Endothelial cell of umbilical vein (primary cell): ENCODE results near the gene WASF2. TPM values are rescaled to one million over a fixed set of nuclear protein-coding genes. Genes with fewer than 3 reads are reported as not detected.

ENCODE experiments used
- BruUV-seq: library from RNA; stranded (reverse); fragments of 400-500 nt; replicated peaks from 2 replicates; lab custom pipeline; 2021; lab: Mats Ljungman, UMichigan
- CTCF ChIA-PET: fragments of 300-600, 350-600 bp; sonication (Branson Sonifier 250); formaldehyde crosslinking; loops from one replicate; lab custom pipeline; 2021; ENCODE audit warnings: antibody characterized with exemption, inconsistent platforms; lab: Charles Lee
- POLR2A ChIA-PET: fragments of 300-600, 350-600 bp; sonication (Branson Sonifier 250); formaldehyde crosslinking; loops from one replicate; lab custom pipeline; 2021; ENCODE audit warnings: antibody characterized with exemption, inconsistent platforms; lab: Charles Lee
- DNase-seq: peaks from one replicate; pipeline ENCODE4 v3.0.0-alpha.2; 2011; ENCODE audit warnings: low read depth, low spot score
- FAIRE-seq: peaks from 2 replicates; lab custom pipeline; 2011; peaks lifted over from hg19 to GRCh38; lab: Jason Lieb, UNC
- H2AFZ ChIP-seq: 2 replicates; pipeline ENCODE4 v1.6.0; 2012; ENCODE audit warnings: low read depth, low read length, control low read depth, inconsistent platforms
- H3K27ac ChIP-seq: 2 replicates; pipeline ENCODE4 v1.5.1; 2011; ENCODE audit warnings: low read depth, mild to moderate bottlenecking, control low read depth, low read length, moderate library complexity; ENCODE audit not compliant: insufficient read depth
- H3K27me3 ChIP-seq, 2 experiments: 2 replicates each; pipeline versions ENCODE4 v1.6.0 to v1.6.1; 2011; ENCODE audit warnings: low read length in 2 of 2, mixed read lengths in 1 of 2; ENCODE audit not compliant: control insufficient read depth in 2 of 2, insufficient read depth in 2 of 2
- H3K36me3 ChIP-seq, 2 experiments: 2 replicates in 1 of 2; 3 replicates in 1 of 2; pipeline ENCODE4 v1.5.1; 2011; ENCODE audit warnings: low read length in 2 of 2, mild to moderate bottlenecking in 1 of 2, moderate library complexity in 1 of 2; ENCODE audit not compliant: control insufficient read depth in 2 of 2, insufficient read depth in 2 of 2; ENCODE audit errors: extremely low read depth in 1 of 2
- H3K4me1 ChIP-seq: 3 replicates; pipeline ENCODE4 v1.5.1; 2011; ENCODE audit warnings: mild to moderate bottlenecking, low read length; ENCODE audit not compliant: control insufficient read depth, insufficient read depth; ENCODE audit errors: extremely low read depth
- H3K4me2 ChIP-seq: 2 replicates; pipeline ENCODE4 v1.6.1; 2011; ENCODE audit warnings: low read length, control low read depth, mixed read lengths; ENCODE audit not compliant: insufficient read depth
- H3K4me3 ChIP-seq, 3 experiments: fragments of 200-600 bp in 1 of 3; sonication (generic), shearing (Covaris generic) in 1 of 3; replicated peaks in 1 of 3; 2 replicates each; pipeline ENCODE4 v1.5.1; 2011 to 2016; ENCODE audit warnings: control low read depth in 3 of 3, low read length in 3 of 3, mild to moderate bottlenecking in 2 of 3, inconsistent platforms in 1 of 3, low read depth in 1 of 3, moderate library complexity in 1 of 3; ENCODE audit not compliant: insufficient read depth in 1 of 3
- H3K79me2 ChIP-seq: 2 replicates; pipeline ENCODE4 v1.6.0; 2012; ENCODE audit warnings: low read length, inconsistent platforms; ENCODE audit not compliant: control insufficient read depth, insufficient read depth
- H3K9ac ChIP-seq: replicated peaks from 2 replicates; pipeline ENCODE3; 2011; ENCODE audit warnings: low read length, control low read depth; ENCODE audit not compliant: insufficient read depth; ENCODE audit errors: extremely low read depth
- H3K9me1 ChIP-seq: replicated peaks from 3 replicates; pipeline ENCODE4 v1.6.0; 2011; ENCODE audit warnings: mild to moderate bottlenecking, low read length; ENCODE audit not compliant: control insufficient read depth, insufficient read depth; ENCODE audit errors: extremely low read depth
- H3K9me3 ChIP-seq: replicated peaks from 2 replicates; pipeline ENCODE4 v1.5.1; 2012; ENCODE audit warnings: low read length, inconsistent platforms; ENCODE audit not compliant: control insufficient read depth, insufficient read depth
- H4K20me1 ChIP-seq: replicated peaks from 2 replicates; pipeline ENCODE3; 2011; ENCODE audit warnings: mild to moderate bottlenecking, low read length; ENCODE audit not compliant: control insufficient read depth, insufficient read depth; ENCODE audit errors: extremely low read depth
- EZH2 ChIP-seq: IDR thresholded peaks from 2 replicates; pipeline ENCODE4 v1.6.1; 2012; ENCODE audit warnings: borderline replicate concordance, low read depth, mild to moderate bottlenecking, moderate library complexity, low read length, inconsistent platforms; ENCODE audit not compliant: severe bottlenecking
- FOS ChIP-seq: IDR thresholded peaks from 2 replicates; pipeline ENCODE4 v1.6.1; 2011; ENCODE audit warnings: mild to moderate bottlenecking, low read length, moderate library complexity, borderline replicate concordance; ENCODE audit not compliant: insufficient read depth
- GATA2 ChIP-seq: IDR thresholded peaks from 2 replicates; pipeline ENCODE4 v1.7.0; 2011; ENCODE audit warnings: low read depth, mild to moderate bottlenecking, moderate library complexity, mixed read lengths, low read length; ENCODE audit not compliant: insufficient read length, insufficient read depth
- JUN ChIP-seq: IDR thresholded peaks from 2 replicates; pipeline ENCODE4 v1.6.1; 2011; ENCODE audit warnings: borderline replicate concordance, low read depth; ENCODE audit not compliant: insufficient read length, insufficient read depth
- MAX ChIP-seq: IDR thresholded peaks from 2 replicates; pipeline ENCODE4 v1.6.1; 2011; ENCODE audit not compliant: insufficient read depth, insufficient read length
- MYC ChIP-seq: IDR thresholded peaks from one replicate; pipeline ENCODE4 v1.6.1; 2011; ENCODE audit warnings: mild to moderate bottlenecking, low read depth, low read length
- POLR2A ChIP-seq: IDR thresholded peaks from 2 replicates; pipeline ENCODE4 v1.6.1; 2012; ENCODE audit warnings: low read depth, mild to moderate bottlenecking, control low read depth, low read length
- dilution Hi-C: fragments of 300-500 bp; cut with MboI; formaldehyde crosslinking; loops from one replicate; pipeline ENCODE4 v1.15.0; 2019; ENCODE audit warnings: low sequenced_read_pairs; ENCODE audit not compliant: extremely low pct_ligation_motif_present
- intact Hi-C: fragments of 100-400 bp; cut with micrococcal nuclease; formaldehyde crosslinking; loops from one replicate; pipeline ENCODE4 v1.10.0; 2022
- polyA plus RNA-seq, 4 experiments: library from polyadenylated mRNA; depleted of rRNA in 3 of 4; stranded (reverse) in 3 of 4; unstranded in 1 of 4; fragments of >200 nt; gene quantifications; 2 replicates each; pipeline versions ENCODE4 v1.2.1 to v1.2.3, GENCODE V29; 2011 to 2012; ENCODE audit warnings: missing spikeins in 1 of 4
- total RNA-seq: library from RNA; stranded (reverse); gene quantifications from 2 replicates; pipeline ENCODE4 v1.2.3, GENCODE V29; 2021
- TF ChIP-seq, protein P1 (sequence below), 2 donors: IDR thresholded peaks; 1 replicate in 1 of 2; 2 replicates in 1 of 2; pipeline ENCODE4 v1.5.1; 2011; ENCODE audit warnings: low read length in 2 of 2, mild to moderate bottlenecking in 2 of 2, moderate library complexity in 2 of 2, control low read depth in 1 of 2, inconsistent platforms in 1 of 2, low read depth in 1 of 2; ENCODE audit not compliant: insufficient read depth in 1 of 2; ENCODE audit errors: extremely low read depth in 1 of 2

Gene WASF2
- total and polyA plus RNA-seq, 2 donors (not counting 3 experiments of a cell fraction or from before 2014, with no cell fraction given) = 76.9 to 172 TPM

DNA sequence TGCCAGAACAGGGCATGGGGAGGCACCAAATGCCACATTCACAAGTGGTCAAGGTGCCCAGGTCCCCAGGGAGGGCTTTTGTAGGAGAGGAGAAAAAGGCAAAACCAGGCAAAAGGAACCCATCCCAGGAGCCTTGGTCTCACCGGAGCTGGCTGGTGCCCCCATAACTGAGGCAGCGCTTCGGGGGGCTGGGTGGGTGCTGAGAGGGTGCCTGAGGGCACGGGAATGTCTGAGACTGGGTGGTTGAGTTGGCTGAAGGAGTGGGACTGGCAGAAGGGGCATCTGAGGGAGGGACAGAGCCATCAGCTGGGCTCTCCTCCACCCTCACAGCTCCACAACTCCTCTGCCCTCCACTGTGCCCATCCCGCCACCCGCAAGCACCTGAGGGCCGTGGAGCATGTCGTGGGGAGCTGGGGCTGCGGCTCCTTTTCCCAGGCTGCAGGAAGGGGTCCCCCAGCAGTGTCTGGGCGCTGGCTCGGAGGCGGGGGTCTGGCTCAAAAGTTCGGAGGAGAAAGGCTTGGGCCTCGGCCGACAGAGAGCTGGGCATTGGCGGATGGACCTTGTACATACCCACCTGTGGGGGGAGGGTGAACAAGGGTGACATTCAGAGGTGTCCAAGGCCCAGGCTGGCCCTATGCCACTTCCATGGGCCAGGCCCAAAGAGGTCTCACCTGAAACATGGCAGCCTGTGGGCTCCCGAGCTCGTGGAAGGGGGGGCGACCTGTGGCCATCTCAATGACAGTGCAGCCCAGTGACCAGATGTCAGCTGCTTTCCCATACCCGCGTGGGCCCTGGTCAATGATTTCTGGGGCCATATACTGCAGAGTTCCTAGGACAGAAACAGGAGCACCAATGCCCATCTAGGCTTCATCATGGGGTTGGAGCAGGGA is 131.7 kb downstream of the WASF2 start:
- ChIA-PET CTCF (interaction anchor here (0.6 to 5.5 kb wide), 29 partner anchors 8 to 305 kb away, joined by 3 to 54 read pairs (median 5); partner anchors contain the start of genes CD164L2, FCN3, GPR3 and MAP3K6), POLR2A (interaction anchor here (0.6 kb wide), 1 partner anchor 355 kb away, joined by 4 read pairs; no protein-coding TSS in a partner anchor)
- BruUV-seq = no TSS peak
- peaks cover 0 to 4% of the 10 kb centered on the region in 2 experiments for H3K36me3 ChIP-seq
- H3K4me3 ChIP-seq = no peak overlapping the region
- no peaks in the 10 kb centered on the region for H4K20me1 ChIP-seq
- TF ChIP-seq MAX (no peak), GATA2 (no peak), FOS (no peak), JUN (no peak), POLR2A (no peak), EZH2 (no peak), MYC (no peak)
- TF ChIP-seq, protein P1, sequence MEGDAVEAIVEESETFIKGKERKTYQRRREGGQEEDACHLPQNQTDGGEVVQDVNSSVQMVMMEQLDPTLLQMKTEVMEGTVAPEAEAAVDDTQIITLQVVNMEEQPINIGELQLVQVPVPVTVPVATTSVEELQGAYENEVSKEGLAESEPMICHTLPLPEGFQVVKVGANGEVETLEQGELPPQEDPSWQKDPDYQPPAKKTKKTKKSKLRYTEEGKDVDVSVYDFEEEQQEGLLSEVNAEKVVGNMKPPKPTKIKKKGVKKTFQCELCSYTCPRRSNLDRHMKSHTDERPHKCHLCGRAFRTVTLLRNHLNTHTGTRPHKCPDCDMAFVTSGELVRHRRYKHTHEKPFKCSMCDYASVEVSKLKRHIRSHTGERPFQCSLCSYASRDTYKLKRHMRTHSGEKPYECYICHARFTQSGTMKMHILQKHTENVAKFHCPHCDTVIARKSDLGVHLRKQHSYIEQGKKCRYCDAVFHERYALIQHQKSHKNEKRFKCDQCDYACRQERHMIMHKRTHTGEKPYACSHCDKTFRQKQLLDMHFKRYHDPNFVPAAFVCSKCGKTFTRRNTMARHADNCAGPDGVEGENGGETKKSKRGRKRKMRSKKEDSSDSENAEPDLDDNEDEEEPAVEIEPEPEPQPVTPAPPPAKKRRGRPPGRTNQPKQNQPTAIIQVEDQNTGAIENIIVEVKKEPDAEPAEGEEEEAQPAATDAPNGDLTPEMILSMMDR (IDR thresholded peaks at IDR 0.05; ENCODE audit: extremely low read depth in 1 of 2, insufficient read depth in 1 of 2, low read depth in 1 of 2, low read length in 2 of 2) = no peak
- no peak overlapping the region for H2AFZ ChIP-seq
- H3K9ac ChIP-seq = no peak overlapping the region
- H3K9me1 ChIP-seq = no peaks in the 10 kb centered on the region
- dilution Hi-C loops (no loop called here), intact Hi-C loops (no loop called here)
- DNase-seq (no peak), FAIRE-seq (no peak)
- no peak overlapping the region for H3K27ac ChIP-seq
- no peak overlapping the region for H3K4me2 ChIP-seq
- H3K9me3 ChIP-seq = no peaks in the 10 kb centered on the region
- H3K4me1 ChIP-seq = no peaks in the 10 kb centered on the region
- H3K79me2 ChIP-seq = no peaks in the 10 kb centered on the region
- H3K27me3 ChIP-seq = no peaks in the 10 kb centered on the region
